ENCODE results near the gene HLA-DRB5. TPM values are rescaled to one million over a fixed set of nuclear protein-coding genes. Genes with fewer than 3 reads are reported as not detected.
"Not testable (repeated sequence)": the region's sequence is repeated elsewhere in the genome, so short reads cannot be mapped to it uniquely, and the experiment has no call there.

Gene HLA-DRB5
- total RNA-seq, 1 donor from 2014 or later = 199 TPM

- TF ChIP-seq CTCF (IDR thresholded peaks at IDR 0.05) = no peak
- DNase-seq = no peak
- Mint-ChIP-seq H3K9me3 (no peaks in the 10 kb centered on the region), H3K27ac (no peak overlapping the region), H3K36me3 (ENCODE audit: low read depth) (no peaks in the 10 kb centered on the region), H3K4me3 (no peak overlapping the region), H3K27me3 (no peaks in the 10 kb centered on the region), H3K4me1 (peaks cover 2% of the 10 kb centered on the region)
- ATAC-seq (ENCODE audit: low read depth) = no peak
- ChIA-PET CTCF (no interaction called here), POLR2A (interaction anchor here (1.1 kb wide), 1 partner anchor 38 kb away, joined by 3 read pairs; no protein-coding TSS in a partner anchor)
- intact Hi-C loops (cut with micrococcal nuclease) = no loop called here
These were observed 9.8 kb upstream of the HLA-DRB5 start for GRCh38 chr6:32539839-32540238.

- POLR2A ChIA-PET = interaction anchor here (0.6 to 3.5 kb wide), 23 partner anchors 47 to 161 kb away, joined by 3 to 180 read pairs (median 5); partner anchors contain the start of genes HLA-DQA1, HLA-DQB1, HLA-DRA and HLA-DRB1
These were observed 325 bp upstream of the HLA-DRB5 start for GRCh38 chr6:32530431-32530793.

GRCh38 chr6:32522302-32523047 is 7.6 kb downstream of the HLA-DRB5 start:
- CTCF ChIA-PET = interaction anchor here (0.6 to 1.4 kb wide), 3 partner anchors 36 to 86 kb away, joined by 3 to 6 read pairs (median 3); no protein-coding TSS in a partner anchor
- intact Hi-C loops (cut with micrococcal nuclease) = loop anchor here (10.0 kb wide), 1 partner anchor 142 kb away; the partner anchor contains the start of gene HLA-DQB1
- Mint-ChIP-seq H3K9me3 (no peaks in the 10 kb centered on the region), H3K27me3 (no peaks in the 10 kb centered on the region), H3K27ac (peak overlapping the region; percentile 70), H3K4me1 (peaks cover 36% of the 10 kb centered on the region), H3K4me3 (peak overlapping the region; percentile 61), H3K36me3 (ENCODE audit: low read depth) (peaks cover 39% of the 10 kb centered on the region)
- TF ChIP-seq CTCF (IDR thresholded peaks at IDR 0.05) = no peak
- POLR2A ChIA-PET = interaction anchor here (1.5 to 3.7 kb wide), 6 partner anchors 37 to 169 kb away, joined by 5 to 49 read pairs (median 8); partner anchors contain the start of gene HLA-DQA1
- no peak for DNase-seq
- ATAC-seq (ENCODE audit: low read depth) = no peak

More at GRCh38 chr6:32530431-32530793, 325 bp upstream of the HLA-DRB5 start:
- DNase-seq; H3K27me3 Mint-ChIP-seq; H3K9me3 Mint-ChIP-seq; CTCF ChIA-PET; intact Hi-C loops (cut with micrococcal nuclease): not testable (repeated sequence)
- peak overlapping the region; percentile 99 for H3K27ac Mint-ChIP-seq
- H3K36me3 Mint-ChIP-seq (ENCODE audit: low read depth) = peaks cover 15% of the 10 kb centered on the region
- ATAC-seq (ENCODE audit: low read depth) = peak; percentile 60
- peak overlapping the region; percentile 92 for H3K4me3 Mint-ChIP-seq
- H3K4me1 Mint-ChIP-seq = peaks cover 28% of the 10 kb centered on the region

- Mint-ChIP-seq H3K36me3 (ENCODE audit: low read depth) (peaks cover 34% of the 10 kb centered on the region), H3K4me1 (peaks cover 34% of the 10 kb centered on the region), H3K9me3 (no peaks in the 10 kb centered on the region), H3K27me3 (no peaks in the 10 kb centered on the region), H3K4me3 (no peak overlapping the region), H3K27ac (no peak overlapping the region)
- DNase-seq (no peak), ATAC-seq (ENCODE audit: low read depth) (no peak)
- POLR2A ChIA-PET = interaction anchor here (0.6 kb wide), 1 partner anchor 62 kb away, joined by 3 read pairs; no protein-coding TSS in a partner anchor
- TF ChIP-seq CTCF (IDR thresholded peaks at IDR 0.05) = no peak
- intact Hi-C loops (cut with micrococcal nuclease) = loop anchor here (10.0 kb wide), 1 partner anchor 145 kb away; the partner anchor contains the start of gene HLA-DQB1
- CTCF ChIA-PET = no interaction called here
These were observed 10.2 kb downstream of the HLA-DRB5 start for GRCh38 chr6:32519910-32520258.

- intact Hi-C loops (cut with micrococcal nuclease) = no loop called here
- CTCF ChIA-PET = no interaction called here
- H3K27ac Mint-ChIP-seq = peak overlapping the region; percentile 35
- ATAC-seq (ENCODE audit: low read depth) (no peak), DNase-seq (no peak)
- H3K27me3 Mint-ChIP-seq = no peaks in the 10 kb centered on the region
- no peaks in the 10 kb centered on the region for H3K9me3 Mint-ChIP-seq
- POLR2A ChIA-PET = interaction anchor here (0.6 to 1.6 kb wide), 2 partner anchors 35 to 63 kb away, joined by 3 to 4 read pairs; no protein-coding TSS in a partner anchor
- no peak overlapping the region for H3K4me3 Mint-ChIP-seq
- TF ChIP-seq CTCF (IDR thresholded peaks at IDR 0.05) = no peak
- H3K36me3 Mint-ChIP-seq (ENCODE audit: low read depth) = peaks cover 31% of the 10 kb centered on the region
- H3K4me1 Mint-ChIP-seq = peaks cover 31% of the 10 kb centered on the region
These were observed 10.8 kb downstream of the HLA-DRB5 start for GRCh38 chr6:32519118-32519909.

Measured in activated B cell treated with CpG ODN at 0.5 μM for 24 hours (primary cell).